Measurements from ENCODE around the gene ADAMTS16. TPM values are rescaled to one million over a fixed set of nuclear protein-coding genes. Genes with fewer than 3 reads are reported as not detected.

The ADAMTS16 gene
- total and polyA plus RNA-seq, 2 experiments from 2014 or later = 2.8 to 15.4 TPM

- TF ChIP-seq CTCF (conservative IDR thresholded peaks at IDR 0.05; ENCODE audit: low read depth in 2 of 2) = no peak
- TF ChIP-seq ZNF331 (CRISPR knock-in tag; IDR thresholded peaks at IDR 0.05; ENCODE audit: low read depth) = no peak
These were observed 211.3 kb downstream of the ADAMTS16 start (continued) for GRCh38 chr5:5351288-5351979.

- no peak overlapping the region for H2AFZ ChIP-seq
- H3K4me3 ChIP-seq = no peak overlapping the region
- Mint-ChIP-seq H3K4me1 (peaks cover 8% of the 10 kb centered on the region; the same call in 2 of the 3 replicates), H3K9me3 (no peaks in the 10 kb centered on the region), H3K4me3 (no peak overlapping the region), H3K36me3 (ENCODE audit: low read depth) (no peaks in the 10 kb centered on the region), H3K27ac (no peak overlapping the region), H3K27me3 (ENCODE audit: insufficient read depth, low read depth, poor library complexity) (peaks cover 5% of the 10 kb centered on the region)
- no peaks in the 10 kb centered on the region for H3K4me1 ChIP-seq (ENCODE audit: insufficient read depth)
- ATAC-seq (no peak), DNase-seq (ENCODE audit: low spot score) (no peak)
- no peak overlapping the region for H3K27ac ChIP-seq (ENCODE audit: low read depth)
- no peaks in the 10 kb centered on the region for H3K36me3 ChIP-seq (ENCODE audit: insufficient read depth)
- 0 out of 2 replicates have a peak, but pooled peaks cover 8% of the 10 kb centered on the region for H3K9me2 ChIP-seq (ENCODE audit: insufficient read depth)
- no peaks in the 10 kb centered on the region for H3K27me3 ChIP-seq (ENCODE audit: insufficient read depth)
- H3K4me2 ChIP-seq = no peak overlapping the region
- no peaks in the 10 kb centered on the region for H4K20me1 ChIP-seq (replicated peaks; ENCODE audit: insufficient read depth)
- no peaks in the 10 kb centered on the region for H3F3A ChIP-seq (replicated peaks; ENCODE audit: low read depth)
- H3K79me2 ChIP-seq (replicated peaks; ENCODE audit: insufficient read depth) = no peaks in the 10 kb centered on the region
- no peak for TF ChIP-seq CTCF (conservative IDR thresholded peaks at IDR 0.05; ENCODE audit: low read depth in 2 of 2)
- no peak for TF ChIP-seq ZNF462 (CRISPR knock-in tag; IDR thresholded peaks at IDR 0.05)
- TF ChIP-seq EZH2 (IDR thresholded peaks at IDR 0.05; ENCODE audit: low read depth, unreplicated experiment) = no peak
- no peak for TF ChIP-seq POLR2AphosphoS5 (IDR thresholded peaks at IDR 0.05; ENCODE audit: low read depth)
- TF ChIP-seq EZH2phosphoT487 (IDR thresholded peaks at IDR 0.05; ENCODE audit: unreplicated experiment) = no peak
- TF ChIP-seq STAT1 (IDR thresholded peaks at IDR 0.05; ENCODE audit: unreplicated experiment) = no peak
- TF ChIP-seq NANOG (IDR thresholded peaks at IDR 0.05; ENCODE audit: borderline replicate concordance) = no peak
- TF ChIP-seq ZNF331 (CRISPR knock-in tag; IDR thresholded peaks at IDR 0.05; ENCODE audit: low read depth) = no peak
- no peak for TF ChIP-seq ETS1 (IDR thresholded peaks at IDR 0.05)
- no peak for TF ChIP-seq JUNB (IDR thresholded peaks at IDR 0.05; ENCODE audit: unreplicated experiment)
- TF ChIP-seq CREB1 (CRISPR knock-in tag; IDR thresholded peaks at IDR 0.05; ENCODE audit: low read depth) = no peak
- TF ChIP-seq ZNF114 (CRISPR knock-in tag; IDR thresholded peaks at IDR 0.05) = no peak
These were observed 212.5 kb downstream of the ADAMTS16 start for GRCh38 chr5:5352675-5353074.
